Myocyte (in vitro differentiated cells): ENCODE measurements around the gene DNMT1. TPM values are rescaled to one million over a fixed set of nuclear protein-coding genes. Genes with fewer than 3 reads are reported as not detected.

Experiments used
- DNase-seq: peaks from one replicate; pipeline ENCODE4 v3.0.0-alpha.2; 2012; ENCODE audit warnings: low read depth
- total RNA-seq: library from RNA; depleted of rRNA; stranded (reverse); fragments of >200 nt; gene quantifications from 2 replicates; pipeline ENCODE4 v1.2.3, GENCODE V29; 2014

The DNMT1 gene
- total RNA-seq, 1 donor from 2014 or later, result 70.1 TPM

DNA sequence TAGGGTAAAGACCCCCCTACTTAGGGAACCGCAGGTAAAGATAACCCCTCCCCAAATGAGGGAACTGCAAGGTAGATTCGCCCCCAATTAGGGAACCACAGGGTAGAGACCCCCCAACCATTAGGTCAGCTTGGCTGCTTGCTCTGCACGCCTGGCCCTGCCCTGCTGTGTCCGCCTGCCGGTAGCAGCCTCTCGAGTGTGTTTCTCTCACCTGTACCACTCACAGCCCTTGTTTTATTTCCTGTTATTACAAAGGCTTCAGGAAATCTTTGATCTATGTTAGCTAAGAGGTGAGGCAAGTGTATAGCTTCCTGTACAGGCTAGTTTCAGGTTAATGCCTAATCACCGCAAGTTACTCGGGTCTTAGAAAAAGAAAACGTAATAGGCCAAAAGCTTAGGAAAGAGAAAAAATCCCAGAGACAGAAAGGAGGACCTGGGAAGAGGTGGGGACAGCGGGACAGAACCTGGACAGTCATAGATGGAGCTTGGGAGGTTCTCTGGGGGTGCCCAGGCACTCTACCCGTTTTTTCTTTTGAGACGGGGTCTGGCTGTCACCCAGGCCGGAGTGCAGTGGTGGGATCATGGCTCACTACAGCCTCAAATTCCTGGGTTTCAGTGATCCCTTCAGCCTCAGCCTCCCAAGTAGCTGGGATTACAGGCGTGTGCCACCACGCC lies 51.9 kb downstream of the DNMT1 start:
- DNase-seq, result no peak

- DNase-seq, result no peak
Observed at GRCh38 chr19:10141973-10142372, 52.8 kb downstream of the DNMT1 start.

GRCh38 chr19:10141479-10141878 lies 53.3 kb downstream of the DNMT1 start:
- no peak for DNase-seq

GRCh38 chr19:10139952-10140351 lies 54.8 kb downstream of the DNMT1 start:
- no peak for DNase-seq

DNA sequence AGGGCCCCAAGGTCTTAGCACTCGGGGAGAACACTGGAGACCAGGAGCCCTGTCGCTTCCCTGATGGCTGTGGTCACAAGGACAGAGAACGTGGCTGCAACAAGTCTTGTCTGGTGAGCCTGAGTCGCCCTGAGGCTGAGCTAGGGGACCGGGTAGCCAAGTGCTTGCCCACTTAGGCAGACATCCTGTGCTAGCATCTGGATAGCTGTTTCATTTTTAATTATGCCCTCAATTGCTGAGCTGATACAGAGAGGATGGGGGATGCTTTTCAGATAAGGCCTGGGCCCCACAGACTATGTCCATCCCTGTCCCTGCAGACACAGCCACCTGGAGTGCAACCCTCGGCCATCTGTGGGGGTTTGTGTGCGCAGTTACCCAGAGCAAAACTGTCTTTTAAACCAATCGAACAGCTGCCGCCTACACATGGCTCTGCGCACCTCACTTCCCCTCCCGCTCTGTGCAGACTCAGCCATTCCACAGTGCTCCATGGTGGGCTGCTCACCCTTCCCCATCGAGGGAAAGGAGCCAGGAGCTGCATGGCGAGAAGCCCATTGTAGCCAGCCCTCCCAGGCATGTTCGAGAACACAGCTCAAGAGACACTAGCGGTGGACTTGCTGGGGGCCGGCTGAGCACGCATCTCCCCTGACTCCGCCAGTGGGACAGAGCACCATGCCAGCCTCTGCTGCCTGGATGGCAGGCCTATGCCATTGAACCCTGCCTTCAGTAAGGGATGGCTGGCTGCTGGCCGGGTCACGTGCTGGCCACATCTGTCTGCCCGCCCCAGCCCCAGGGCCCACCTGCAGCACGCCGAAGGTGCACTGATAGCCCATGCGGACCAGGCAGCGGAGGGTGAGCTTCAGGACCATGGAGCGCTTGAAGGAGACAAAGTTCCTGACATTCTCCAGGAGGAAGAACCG lies 55.6 kb downstream of the DNMT1 start:
- DNase-seq, result no peak

GRCh38 chr19:10137751-10138682 lies 56.7 kb downstream of the DNMT1 start:
- peak; percentile 88 for DNase-seq

DNA sequence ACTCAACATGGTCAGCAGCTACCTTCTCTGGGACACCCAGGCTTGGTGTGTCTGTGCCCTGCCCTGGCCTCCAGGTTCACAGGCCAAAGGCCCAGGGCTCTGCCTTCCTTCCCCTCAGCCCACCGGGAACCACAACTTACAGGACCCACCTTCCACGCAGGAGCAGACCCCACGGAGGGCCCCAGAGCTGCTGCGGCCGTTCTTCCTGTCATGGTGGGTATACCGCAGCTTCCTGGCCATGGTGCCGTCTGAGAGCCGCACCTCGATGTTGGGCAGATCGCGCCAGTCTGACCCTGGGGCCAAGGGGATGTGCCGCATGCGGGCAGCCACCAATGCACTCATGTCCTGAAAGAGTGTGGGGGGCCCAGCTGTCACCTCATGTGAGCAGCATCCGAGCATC lies 57.8 kb downstream of the DNMT1 start:
- no peak for DNase-seq

GRCh38 chr19:10135551-10136334 lies 59.0 kb downstream of the DNMT1 start:
- DNase-seq, result no peak

- DNase-seq, result no peak
Observed at GRCh38 chr19:10134040-10134439, 60.7 kb downstream of the DNMT1 start.

GRCh38 chr19:10133596-10133995 lies 61.2 kb downstream of the DNMT1 start:
- DNase-seq, result no peak

DNA sequence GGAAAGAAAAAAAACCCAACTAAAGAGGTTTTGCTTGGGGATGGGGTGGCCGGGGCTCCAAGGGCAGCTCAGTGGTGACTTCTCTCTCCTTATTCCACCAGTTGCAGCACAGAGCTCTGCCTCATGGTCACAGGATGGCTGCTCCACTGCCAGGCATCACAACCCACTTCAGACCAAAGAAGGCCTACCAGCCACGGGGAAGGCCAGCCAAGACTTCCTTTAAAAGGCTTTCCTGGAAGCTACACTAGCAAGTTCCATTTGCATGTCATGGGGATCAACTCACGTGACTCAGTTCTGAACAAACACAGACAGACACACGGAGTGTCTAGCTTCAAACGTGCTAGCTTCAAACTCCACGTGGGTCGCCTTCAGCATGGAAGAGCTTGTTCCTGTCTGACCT lies 61.8 kb downstream of the DNMT1 start:
- DNase-seq, result no peak

DNA sequence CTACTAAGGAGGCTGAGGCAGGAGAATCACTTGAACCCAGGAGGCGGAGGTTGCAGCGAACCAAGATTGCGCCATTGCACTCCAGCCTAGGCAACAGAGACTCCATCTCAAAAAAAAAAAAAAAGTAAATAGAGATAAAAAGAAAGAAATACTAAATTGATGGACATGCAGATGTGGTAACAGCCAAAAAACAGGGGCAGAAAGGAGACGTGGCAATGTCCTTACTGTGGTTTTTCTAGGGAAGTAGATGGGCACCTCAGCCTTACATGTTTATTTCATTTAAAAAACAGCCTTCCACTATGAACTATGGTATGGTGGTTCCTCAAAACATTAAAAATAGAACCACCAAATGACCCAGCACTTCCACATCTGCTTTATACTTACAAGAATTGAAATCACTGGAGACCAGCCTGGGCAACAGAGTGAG lies 68.5 kb downstream of the DNMT1 start:
- DNase-seq, result no peak

- DNase-seq, result no peak
Observed at GRCh38 chr19:10124429-10124828, 70.3 kb downstream of the DNMT1 start.

DNA sequence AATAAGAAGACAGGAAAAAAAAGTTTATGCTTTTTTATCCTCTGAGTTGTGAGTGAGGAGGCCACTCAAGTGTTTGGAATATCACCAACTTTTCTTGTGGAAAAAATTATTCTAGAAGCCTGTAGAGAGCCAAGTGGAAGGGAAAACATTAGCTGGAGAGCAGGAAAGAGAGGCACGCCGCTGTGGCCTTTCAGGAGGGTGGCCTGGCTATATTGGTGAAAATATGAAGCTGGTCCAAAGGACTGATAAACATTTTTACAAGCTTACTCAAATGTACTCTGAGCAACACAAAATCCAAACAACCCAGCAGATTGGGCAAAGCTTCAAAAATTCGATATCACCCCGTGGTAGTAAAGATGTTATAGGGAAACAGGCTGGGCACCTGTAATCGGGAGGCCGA lies 72.7 kb downstream of the DNMT1 start:
- DNase-seq, result no peak

DNA sequence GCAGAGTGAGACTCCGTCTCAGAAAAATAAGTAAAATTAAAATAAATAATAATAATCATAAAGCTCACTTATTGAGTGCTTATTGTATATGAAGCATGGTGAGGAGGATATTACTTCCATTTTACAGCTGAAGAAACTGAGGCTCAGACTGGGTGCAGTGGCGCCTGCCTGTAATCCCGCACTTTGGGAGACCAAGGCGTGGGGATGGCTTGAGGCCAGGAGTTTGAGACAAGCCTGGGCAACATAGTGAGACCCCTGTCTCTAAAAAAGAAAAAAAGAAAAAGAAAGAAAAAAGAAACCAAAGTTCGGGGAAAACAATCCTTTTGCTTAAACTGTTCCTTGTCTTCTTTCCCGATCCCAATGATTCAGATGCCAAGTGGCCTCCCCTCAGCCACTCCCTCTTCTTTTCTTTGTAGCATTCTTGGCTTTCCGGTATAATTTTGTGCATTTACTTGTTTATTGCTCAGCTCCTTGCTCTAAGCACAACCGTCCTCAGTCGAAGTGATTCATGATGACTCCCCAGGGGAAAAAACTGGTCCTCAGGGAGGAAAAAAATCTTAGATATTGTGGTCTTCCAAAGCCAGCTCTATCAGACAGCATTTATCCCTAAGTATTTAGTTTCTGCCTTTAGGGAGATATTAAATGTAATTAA lies 74.1 kb downstream of the DNMT1 start:
- peak; percentile 56 for DNase-seq

DNA sequence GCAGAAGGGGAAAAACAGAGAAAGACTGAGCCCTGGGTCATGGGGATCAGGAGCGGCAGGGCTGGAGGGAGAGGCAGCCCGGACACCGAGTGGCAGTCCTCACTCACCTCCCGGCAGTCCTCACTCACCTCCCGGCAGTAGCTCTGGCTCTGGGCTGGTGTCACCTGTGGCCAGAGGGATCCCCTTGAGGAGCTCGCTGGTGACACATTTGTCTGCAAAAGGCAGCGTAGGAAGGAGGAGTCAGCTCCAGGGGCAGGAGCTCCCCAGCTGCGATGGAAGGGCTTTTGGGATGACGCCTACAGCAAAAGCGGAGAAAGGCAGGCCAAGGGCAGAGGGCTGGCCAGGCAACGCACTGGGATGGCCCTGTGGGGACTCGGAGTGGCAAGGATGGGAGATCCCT lies 75.8 kb downstream of the DNMT1 start:
- DNase-seq, result no peak

DNA sequence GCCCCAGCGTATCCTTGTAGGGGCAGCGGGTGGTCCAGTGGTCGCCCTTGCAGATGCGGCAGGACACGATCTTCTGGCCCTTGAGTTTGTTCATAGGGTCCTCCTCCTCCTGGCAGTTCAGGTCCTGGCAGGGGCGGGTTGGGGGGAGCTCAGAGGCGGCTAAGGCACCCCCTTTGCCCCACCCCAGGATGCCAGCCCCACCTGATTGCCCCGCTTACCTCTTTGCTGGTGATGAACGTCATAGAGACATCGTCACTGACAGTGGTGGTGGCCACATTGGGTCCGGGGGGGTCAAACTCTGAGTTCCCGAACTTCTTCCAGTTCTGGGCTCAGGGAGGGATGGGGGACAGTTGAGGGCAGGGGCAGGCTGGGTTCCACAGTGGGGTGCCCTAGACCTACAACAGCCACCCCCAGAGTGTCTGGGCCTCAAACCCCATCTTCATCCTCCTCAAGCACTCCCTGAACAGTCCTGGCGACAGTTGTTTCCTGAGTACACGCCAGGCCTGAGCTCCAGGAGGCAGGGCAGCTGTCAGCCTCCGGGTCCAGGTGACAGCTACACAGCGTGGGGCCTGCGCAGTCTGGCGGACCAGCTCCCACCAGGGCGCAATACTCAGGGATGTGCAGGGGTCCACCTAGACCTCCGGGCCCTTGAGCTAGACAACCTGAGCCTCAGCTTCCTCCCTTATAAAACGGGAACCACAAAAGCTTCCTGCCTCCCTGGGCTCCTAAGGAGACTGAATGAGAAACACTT lies 77.7 kb downstream of the DNMT1 start:
- DNase-seq, result no peak

- DNase-seq, result peak; percentile 64
Observed at GRCh38 chr19:10116085-10116865, 78.5 kb downstream of the DNMT1 start.
